ENCODE measurements around the gene RPH3AL.

RPH3AL gene

GRCh38 chr17:345261-345660 lies 7.3 kb downstream of the RPH3AL start:
- TF ChIP-seq CTCF (IDR thresholded peaks at IDR 0.05; ENCODE audit: borderline replicate concordance, insufficient read depth, low read depth, low read length) = no peak
- no peak overlapping the region for H3K4me3 ChIP-seq (ENCODE audit: low read depth, low read length)

GRCh38 chr17:343875-344752 lies 8.5 kb downstream of the RPH3AL start:
- no peak for TF ChIP-seq CTCF (IDR thresholded peaks at IDR 0.05; ENCODE audit: borderline replicate concordance, insufficient read depth, low read depth, low read length)
- no peak overlapping the region for H3K4me3 ChIP-seq (ENCODE audit: low read depth, low read length)

GRCh38 chr17:343211-343610 lies 9.4 kb downstream of the RPH3AL start:
- no peak for TF ChIP-seq CTCF (IDR thresholded peaks at IDR 0.05; ENCODE audit: borderline replicate concordance, insufficient read depth, low read depth, low read length)
- no peak overlapping the region for H3K4me3 ChIP-seq (ENCODE audit: low read depth, low read length)

GRCh38 chr17:340074-340473 lies 12.5 kb downstream of the RPH3AL start:
- H3K4me3 ChIP-seq (ENCODE audit: low read depth, low read length) = no peak overlapping the region
- TF ChIP-seq CTCF (IDR thresholded peaks at IDR 0.05; ENCODE audit: borderline replicate concordance, insufficient read depth, low read depth, low read length) = no peak

- no peak for TF ChIP-seq CTCF (IDR thresholded peaks at IDR 0.05; ENCODE audit: borderline replicate concordance, insufficient read depth, low read depth, low read length)
- no peak overlapping the region for H3K4me3 ChIP-seq (ENCODE audit: low read depth, low read length)
Observed at GRCh38 chr17:339193-340061, 13.2 kb downstream of the RPH3AL start.

- TF ChIP-seq CTCF (IDR thresholded peaks at IDR 0.05; ENCODE audit: borderline replicate concordance, insufficient read depth, low read depth, low read length) = no peak
- H3K4me3 ChIP-seq (ENCODE audit: low read depth, low read length) = no peak overlapping the region
Observed at GRCh38 chr17:338442-339192, 14.0 kb downstream of the RPH3AL start.
